Gastroesophageal sphincter (tissue), 4 donors: Measurements from ENCODE around the gene RUFY1. TPM values are rescaled to one million over a fixed set of nuclear protein-coding genes. Genes with fewer than 3 reads are reported as not detected.
"Not testable (repeated sequence)": the region's sequence is repeated elsewhere in the genome, so short reads cannot be mapped to it uniquely, and the experiment has no call there.

Source experiments
- ATAC-seq: fragments of 150-250 bp; one replicate; pipeline ENCODE4 v1.9.1; 2016; ENCODE audit warnings: mild to moderate bottlenecking, moderate library complexity
- H3K27ac ChIP-seq, 4 donors: fragments of 200-600 bp; sonication (generic) in 3 of 4; 1 replicate in 3 of 4; 2 replicates in 1 of 4; pipeline ENCODE4 v1.5.1; 2016 to 2019
- H3K27me3 ChIP-seq: fragments of 200-600 bp; sonication (generic); one replicate; pipeline ENCODE4 v1.5.1; 2019
- H3K36me3 ChIP-seq, 2 donors: fragments of 200-600 bp; sonication (generic); one replicate each; pipeline ENCODE4 v1.5.1; 2019; ENCODE audit warnings: control low read depth in 1 of 2
- H3K4me1 ChIP-seq, 3 donors: fragments of 200-600 bp; sonication (generic); 1 replicate in 2 of 3; 2 replicates in 1 of 3; pipeline ENCODE4 v1.5.1; 2016 to 2019; ENCODE audit warnings: control low read depth in 2 of 3
- H3K4me3 ChIP-seq, 2 donors: fragments of 200-600 bp; sonication (generic); one replicate each; pipeline ENCODE4 v1.5.1; 2019; ENCODE audit warnings: mild to moderate bottlenecking in 1 of 2, moderate library complexity in 1 of 2
- H3K9me3 ChIP-seq, 3 donors: fragments of 200-600 bp; sonication (generic); one replicate each; pipeline ENCODE4 v1.5.1; 2017 to 2019; ENCODE audit warnings: control low read depth in 2 of 3
- EP300 ChIP-seq: sonication (generic); formaldehyde crosslinking; IDR thresholded peaks from one replicate; pipeline ENCODE4 v1.6.1; 2017; ENCODE audit warnings: antibody characterized with exemption, mild to moderate bottlenecking
- POLR2A ChIP-seq, 2 donors: fragments of 450-650 bp; IDR thresholded peaks; one replicate each; pipeline ENCODE4 v1.6.1; 2017; ENCODE audit warnings: antibody characterized with exemption in 2 of 2, mild to moderate bottlenecking in 2 of 2, moderate library complexity in 1 of 2
- POLR2AphosphoS5 ChIP-seq: sonication (generic); formaldehyde crosslinking; IDR thresholded peaks from one replicate; pipeline ENCODE4 v1.6.1; 2017; ENCODE audit warnings: antibody characterized with exemption
- WGBS, 2 donors: methylation state at CpG; one replicate each; pipeline ENCODE4 v1.1.5; 2018; ENCODE audit warnings: low coverage in 1 of 2; 5-methylcytosine and 5-hydroxymethylcytosine counted together
- total RNA-seq, 4 donors: library from RNA; depleted of rRNA; stranded (reverse); fragments of >200 nt; gene quantifications; one replicate each; pipeline ENCODE4 v1.1.0, GENCODE V29; 2016
- TF ChIP-seq, protein P1 (sequence below), 4 experiments: fragments of 200-600 bp in 2 of 4; fragments of 450-650 bp in 2 of 4; sonication (generic) in 1 of 4; IDR thresholded peaks; one replicate each; pipeline ENCODE4 v1.5.1; 2017 to 2019; ENCODE audit warnings: antibody characterized with exemption in 4 of 4, mild to moderate bottlenecking in 2 of 4, moderate library complexity in 2 of 4

Gene RUFY1
- total RNA-seq, 4 donors from 2014 or later, result 38.1 to 59.0 (median 54.8) TPM

DNA sequence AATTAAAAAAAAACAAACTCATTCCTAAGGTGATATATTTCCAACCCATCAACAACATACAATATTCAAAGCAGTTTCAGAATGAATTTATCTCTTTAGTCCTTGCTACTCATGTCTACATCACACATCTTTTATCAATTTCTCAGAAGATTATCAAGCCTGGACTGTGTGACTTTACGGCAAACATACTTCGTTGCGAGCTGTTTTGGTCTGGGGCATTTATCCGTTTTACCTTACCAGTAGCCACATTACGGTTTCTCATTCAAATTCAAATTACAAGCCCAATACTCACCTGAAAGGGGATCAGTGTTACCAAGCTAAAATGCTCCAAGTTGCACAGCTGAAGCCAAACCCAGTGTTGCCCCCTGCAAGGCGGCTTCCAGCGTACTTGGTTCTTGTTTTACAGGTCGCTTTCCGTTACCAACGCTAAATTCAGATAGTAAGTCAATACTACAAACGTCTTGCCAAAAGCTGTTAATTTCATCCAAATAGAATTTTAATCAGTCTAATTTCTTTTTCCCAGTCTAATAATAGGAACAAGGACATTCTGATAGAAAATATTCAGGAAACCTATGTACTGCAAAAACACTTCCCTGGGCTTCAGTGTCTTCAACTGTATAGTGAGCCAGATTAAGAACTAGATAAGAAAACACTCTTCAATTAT is 71.3 kb downstream of the RUFY1 start:
- Histone ChIP-seq H3K9me3 (no peaks in the 10 kb centered on the region), H3K36me3 (peaks cover 11 to 56% of the 10 kb centered on the region in 2 donors), H3K27me3 (no peaks in the 10 kb centered on the region), H3K4me3 (peak overlapping the region; percentile 67 to 100), H3K27ac (peak overlapping the region; percentile 5 to 100 (median 80)), H3K4me1 (peaks cover 17 to 68% (median 26%) of the 10 kb centered on the region in 3 donors)
- ATAC-seq, result no peak
- TF ChIP-seq POLR2A (IDR thresholded peaks at IDR 0.05) (no peak), EP300 (no peak), POLR2AphosphoS5 (no peak)
- TF ChIP-seq, protein P1, sequence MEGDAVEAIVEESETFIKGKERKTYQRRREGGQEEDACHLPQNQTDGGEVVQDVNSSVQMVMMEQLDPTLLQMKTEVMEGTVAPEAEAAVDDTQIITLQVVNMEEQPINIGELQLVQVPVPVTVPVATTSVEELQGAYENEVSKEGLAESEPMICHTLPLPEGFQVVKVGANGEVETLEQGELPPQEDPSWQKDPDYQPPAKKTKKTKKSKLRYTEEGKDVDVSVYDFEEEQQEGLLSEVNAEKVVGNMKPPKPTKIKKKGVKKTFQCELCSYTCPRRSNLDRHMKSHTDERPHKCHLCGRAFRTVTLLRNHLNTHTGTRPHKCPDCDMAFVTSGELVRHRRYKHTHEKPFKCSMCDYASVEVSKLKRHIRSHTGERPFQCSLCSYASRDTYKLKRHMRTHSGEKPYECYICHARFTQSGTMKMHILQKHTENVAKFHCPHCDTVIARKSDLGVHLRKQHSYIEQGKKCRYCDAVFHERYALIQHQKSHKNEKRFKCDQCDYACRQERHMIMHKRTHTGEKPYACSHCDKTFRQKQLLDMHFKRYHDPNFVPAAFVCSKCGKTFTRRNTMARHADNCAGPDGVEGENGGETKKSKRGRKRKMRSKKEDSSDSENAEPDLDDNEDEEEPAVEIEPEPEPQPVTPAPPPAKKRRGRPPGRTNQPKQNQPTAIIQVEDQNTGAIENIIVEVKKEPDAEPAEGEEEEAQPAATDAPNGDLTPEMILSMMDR (IDR thresholded peaks at IDR 0.05), result no peak
- WGBS, 2 donors, result 8 to 9% methylated on average over 11 of the region's 11 CpGs

DNA sequence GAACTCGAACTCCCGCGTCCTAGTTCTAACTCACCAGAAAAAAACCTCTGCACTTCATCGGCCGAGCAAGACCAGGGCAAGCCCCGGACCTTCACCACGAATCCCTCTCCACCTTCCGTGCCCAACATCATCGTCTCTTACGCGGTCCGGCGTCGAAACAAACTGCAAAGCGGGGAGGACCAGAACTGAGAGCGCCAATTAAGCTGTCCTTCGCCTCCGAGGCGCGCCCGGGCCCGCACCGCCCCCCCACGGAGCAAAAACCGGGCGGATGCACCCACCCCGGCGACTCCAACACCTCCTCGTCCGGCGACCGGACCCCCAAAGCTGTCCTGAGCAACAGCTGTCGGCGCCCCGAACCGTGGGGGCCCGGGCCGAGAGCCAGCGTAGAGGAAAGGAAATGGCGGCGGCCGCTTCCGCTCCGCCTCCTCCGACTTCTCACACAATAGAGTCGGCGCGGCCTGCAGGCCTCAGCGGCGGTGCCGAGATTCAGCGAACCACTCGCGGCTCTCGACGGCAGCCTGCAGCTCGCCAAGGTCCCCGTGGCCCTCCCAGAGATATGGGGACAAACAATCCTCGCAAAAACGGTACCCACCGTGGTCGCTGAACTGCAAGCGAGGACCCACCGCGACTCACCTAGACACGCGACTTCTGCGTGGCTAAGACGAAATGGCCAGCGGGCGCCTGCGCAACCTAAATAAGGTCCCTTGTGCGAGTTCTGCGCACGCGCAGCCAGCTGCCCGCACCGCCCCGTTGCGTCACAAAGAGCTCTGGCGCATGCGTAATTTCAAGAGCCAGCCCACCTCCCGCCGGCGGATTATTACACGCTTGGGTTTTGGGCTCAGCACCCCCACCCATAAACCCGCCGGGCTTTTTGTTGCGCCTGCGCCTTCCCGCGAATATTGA is 72.9 kb downstream of the RUFY1 start, which contains the start of gene HNRNPH1:
Gene HNRNPH1, minus strand, starts transcription at position 669 of the 903 bp plus-strand sequence. Its CDS starts 538 bp downstream, at position 131.
- H3K27ac ChIP-seq, result peak within 1 kb of the TSS; percentile 95 to 100 (median 100)
- H3K9me3 ChIP-seq, result no peaks in the 10 kb centered on the region
- H3K27me3 ChIP-seq, result no peaks in the 10 kb centered on the region
- ATAC-seq, result peak; percentile 93
- peaks cover 14 to 52% (median 23%) of the 10 kb centered on the region in 3 donors for H3K4me1 ChIP-seq
- H3K36me3 ChIP-seq, result peaks cover 0 to 40% of the 10 kb centered on the region in 2 donors
- peak within 1 kb of the TSS; percentile 67 to 100 for H3K4me3 ChIP-seq
- TF ChIP-seq POLR2AphosphoS5 (peak; percentile 100), POLR2A (IDR thresholded peaks at IDR 0.05) (peak; percentile 100), EP300 (no peak)
- TF ChIP-seq, protein P1 (IDR thresholded peaks at IDR 0.05), result peak in 3 of 4 experiments; percentile 7 to 28 (median 11)
- 0 to 1% methylated on average over 7 to 16 of the region's 92 CpGs for whole genome bisulfite sequencing, 2 donors

DNA sequence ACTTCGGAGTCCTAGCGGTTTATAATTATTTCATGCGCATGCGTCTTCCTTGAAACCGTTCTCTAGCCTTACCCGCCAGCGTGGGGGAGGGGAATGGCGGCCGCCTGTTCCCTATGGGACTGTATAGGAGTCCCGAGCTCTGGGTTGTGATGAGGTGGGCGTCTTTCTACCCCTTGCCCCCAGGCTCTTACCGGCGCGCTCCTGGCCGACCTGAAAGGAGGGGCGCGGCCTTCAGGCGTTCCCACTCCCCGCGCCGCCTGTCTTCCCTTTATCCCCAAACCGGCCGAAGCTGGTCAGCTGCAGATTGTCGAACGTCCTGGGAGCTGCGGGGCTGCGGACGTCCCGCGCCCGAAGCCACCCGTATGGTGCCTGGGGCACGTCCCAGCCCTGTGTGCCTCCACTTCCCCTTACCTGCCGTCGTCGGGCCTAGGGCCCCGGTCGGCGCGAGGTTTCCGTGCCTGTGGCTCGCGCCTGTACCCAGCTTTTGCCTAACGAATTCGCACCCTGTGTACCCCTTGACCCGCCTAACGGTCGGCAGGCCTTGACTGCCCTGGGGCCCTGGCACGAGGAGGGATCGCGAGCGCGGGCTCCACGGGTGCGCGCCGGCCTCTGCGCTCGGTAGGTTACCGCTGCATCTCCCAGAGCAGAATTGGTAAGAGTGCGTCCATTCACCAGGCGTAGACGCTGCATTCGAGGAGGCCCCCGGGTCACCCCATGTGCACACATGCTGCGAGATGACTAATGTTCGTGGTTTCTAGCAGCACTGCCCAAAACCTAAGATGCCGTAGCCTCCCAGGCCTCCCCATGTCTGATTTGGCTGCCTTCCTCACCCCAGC is 73.8 kb downstream of the RUFY1 start:
- peaks cover 7 to 44% (median 17%) of the 10 kb centered on the region in 3 donors for H3K4me1 ChIP-seq
- TF ChIP-seq, protein P1 (IDR thresholded peaks at IDR 0.05), result peak in 2 of 4 experiments; percentile 6 to 17
- TF ChIP-seq POLR2A (IDR thresholded peaks at IDR 0.05), result no peak
- H3K36me3 ChIP-seq, result peaks cover 0 to 31% of the 10 kb centered on the region in 2 donors
- H3K27me3 ChIP-seq, result no peaks in the 10 kb centered on the region
- no peaks in the 10 kb centered on the region for H3K9me3 ChIP-seq
- 0% methylated on average over 5 to 7 of the region's 68 CpGs for WGBS, 2 donors
- peak; percentile 0 for ATAC-seq
- H3K27ac ChIP-seq, result peak overlapping the region; percentile 86 to 100 (median 100)
- peak overlapping the region; percentile 39 to 100 for H3K4me3 ChIP-seq

DNA sequence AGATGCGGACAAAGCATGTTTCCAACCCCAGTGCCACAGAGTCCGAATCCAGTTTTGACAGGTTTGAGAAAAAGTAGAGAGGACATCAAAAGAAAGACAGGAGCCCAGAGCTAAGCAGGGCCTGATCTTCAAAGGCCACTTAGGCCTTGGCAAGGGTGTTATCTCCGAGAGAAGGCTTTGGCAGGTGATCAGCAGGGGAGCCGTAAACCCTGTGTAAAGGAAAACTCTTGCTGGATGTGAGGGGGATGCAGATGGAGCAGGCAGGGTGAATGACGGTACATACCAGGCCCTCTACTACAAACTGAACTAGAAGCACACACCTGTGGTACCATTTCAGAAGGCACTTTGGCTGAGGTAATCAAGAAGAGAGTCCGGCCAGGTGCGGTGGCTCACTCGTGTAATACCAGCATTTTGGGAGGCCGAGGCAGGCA is 74.5 kb downstream of the RUFY1 start:
- H3K27me3 ChIP-seq, result no peaks in the 10 kb centered on the region
- no peak for ATAC-seq
- peaks cover 7 to 36% (median 15%) of the 10 kb centered on the region in 3 donors for H3K4me1 ChIP-seq
- peak overlapping the region in 1 of 2 donors; percentile 100 for H3K4me3 ChIP-seq
- peak overlapping the region; percentile 86 to 100 (median 100) for H3K27ac ChIP-seq
- peaks cover 0 to 34% of the 10 kb centered on the region in 2 donors for H3K36me3 ChIP-seq
- 69 to 82% methylated on average over 4 to 5 of the region's 9 CpGs for WGBS, 2 donors
- no peak for TF ChIP-seq POLR2AphosphoS5
- TF ChIP-seq EP300, result no peak
- TF ChIP-seq, protein P1 (IDR thresholded peaks at IDR 0.05), result no peak
- no peak for TF ChIP-seq POLR2A (IDR thresholded peaks at IDR 0.05)
- H3K9me3 ChIP-seq, result no peaks in the 10 kb centered on the region

DNA sequence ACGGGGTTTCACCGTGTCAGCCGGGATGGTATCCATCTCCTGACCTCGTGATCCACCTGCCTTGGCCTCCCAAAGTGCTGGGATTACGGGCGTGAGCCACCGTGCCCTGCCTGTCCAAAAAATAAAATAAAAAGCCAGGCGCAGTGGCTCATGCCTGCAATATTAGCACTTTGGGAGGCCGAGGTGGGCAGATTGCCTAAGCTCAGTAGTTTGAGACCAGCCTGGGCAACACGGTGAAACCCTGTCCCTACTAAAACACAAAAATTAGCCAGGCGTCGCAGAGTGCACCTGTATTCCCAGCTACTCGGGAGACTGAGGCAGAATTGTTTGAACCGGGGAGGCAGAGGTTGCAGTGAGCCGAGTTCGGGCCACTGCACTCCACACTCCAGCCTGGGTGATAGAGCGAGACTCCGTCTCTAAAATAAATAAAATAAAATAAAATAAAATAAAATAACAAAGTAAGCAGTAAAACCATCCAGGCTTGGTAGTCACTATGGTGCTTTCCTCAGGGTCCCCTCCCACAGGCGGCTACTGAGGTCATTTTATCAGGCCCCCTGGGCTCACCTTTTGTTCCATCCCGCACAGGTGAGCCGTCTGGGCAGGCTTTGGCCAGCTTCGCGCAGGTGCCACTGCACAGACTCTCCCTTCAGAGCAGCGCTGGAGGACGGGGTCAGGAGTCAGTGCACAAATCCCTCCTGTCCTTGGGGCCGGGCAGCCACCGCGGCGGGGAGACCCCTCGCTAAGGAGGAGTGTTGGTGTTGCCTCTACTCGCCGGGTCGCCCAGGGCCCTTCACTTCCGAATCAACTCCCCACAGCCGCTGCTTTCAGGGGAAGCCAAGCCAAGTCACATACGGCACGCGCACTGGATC is 83.4 kb downstream of the RUFY1 start:
- 35 to 37% methylated on average over 9 to 10 of the region's 38 CpGs for WGBS, 2 donors
- Histone ChIP-seq H3K4me1 (peaks cover 0 to 12% (median 3%) of the 10 kb centered on the region in 3 donors), H3K27ac (peak overlapping the region in 2 of 4 donors; percentile 42 to 57), H3K36me3 (peaks cover 0 to 10% of the 10 kb centered on the region in 2 donors), H3K4me3 (peak overlapping the region; percentile 41 to 53)
- ATAC-seq, H3K27me3 ChIP-seq, H3K9me3 ChIP-seq: not testable (repeated sequence)

DNA sequence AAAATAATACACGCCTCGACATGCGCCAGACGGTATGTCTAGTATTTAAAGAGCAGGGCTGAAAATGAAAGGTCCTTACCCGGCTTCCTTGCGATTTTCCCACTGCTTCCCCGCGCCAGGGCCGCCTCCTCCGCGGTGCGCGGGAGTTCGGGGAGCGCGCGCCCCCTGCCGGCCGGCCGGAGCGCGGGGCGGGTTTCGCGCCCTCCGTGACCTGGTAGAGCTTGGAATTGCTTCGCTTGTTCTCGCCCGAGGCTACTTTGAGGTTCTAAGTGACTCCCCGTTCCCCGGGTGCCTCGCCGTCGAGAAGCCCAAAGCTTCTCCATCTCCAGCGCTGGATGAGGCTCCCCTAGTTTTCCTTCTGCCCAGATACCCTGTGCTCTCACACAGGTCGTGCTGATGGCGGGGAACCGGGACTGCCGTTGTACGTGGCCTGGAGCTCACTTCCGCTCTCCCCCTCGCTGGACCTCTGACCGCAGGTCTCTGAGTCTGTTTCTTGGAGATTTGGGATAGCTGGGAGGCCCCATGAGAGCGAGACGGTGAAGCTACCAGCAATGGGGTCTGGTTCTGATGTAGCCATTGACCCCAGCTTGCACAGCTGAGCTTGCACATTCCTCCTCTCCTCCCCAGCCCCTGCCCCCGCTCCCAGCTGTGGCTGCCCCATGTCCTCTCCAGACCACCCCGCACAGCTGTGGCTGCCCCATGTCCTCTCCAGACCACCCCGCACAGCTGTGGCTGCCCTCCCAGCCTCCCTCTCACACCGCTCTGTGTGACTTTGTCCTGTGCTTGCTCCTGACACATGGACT is 84.2 kb downstream of the RUFY1 start:
- not testable (repeated sequence) for H3K27me3 ChIP-seq, H3K9me3 ChIP-seq, H3K36me3 ChIP-seq
- ATAC-seq, result peak; percentile 97
- Histone ChIP-seq H3K4me1 (peaks cover 0 to 12% (median 3%) of the 10 kb centered on the region in 3 donors), H3K27ac (peak overlapping the region in 1 of 4 donors; percentile 61), H3K4me3 (peak overlapping the region in 1 of 2 donors; percentile 29)
- WGBS, 2 donors, result no CpG with 5 or more reads among the region's 49 CpGs
